ENCODE results near the gene SERPINB7. TPM values are rescaled to one million over a fixed set of nuclear protein-coding genes. Genes with fewer than 3 reads are reported as not detected.

Gene SERPINB7
- total and polyA plus RNA-seq, 2 of the 4 experiments (the other 2 are of a cell fraction): 79.9 to 100 TPM

DNA sequence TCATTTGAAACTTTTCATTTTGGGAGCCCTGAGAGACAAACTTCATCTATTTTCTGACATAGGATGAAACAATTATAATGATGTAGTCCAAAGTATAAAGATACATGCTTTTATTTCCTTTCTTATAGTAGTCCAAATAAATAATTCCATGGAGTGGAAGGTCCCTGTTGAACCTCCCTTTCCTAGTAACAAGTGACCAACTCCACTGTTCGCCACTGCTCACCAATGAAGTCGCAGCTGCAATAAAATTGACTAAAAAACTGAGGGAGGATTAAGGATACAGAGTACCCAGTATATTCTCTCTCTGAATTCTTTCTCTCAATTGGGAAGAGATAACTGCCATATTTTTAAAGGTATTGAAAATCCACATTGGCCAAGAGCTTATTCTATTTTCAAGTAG, 14.1 kb downstream of the SERPINB7 start:
- Histone ChIP-seq H4K8ac (ENCODE audit: low read depth in 2 of 2, low read length in 2 of 2) (peak overlapping the region; percentile 20 to 74; a peak in 2 of 4 replicates), H2AK9ac (replicated peaks; ENCODE audit: low read depth, low read length, poor library complexity) (no peak overlapping the region), H3K27me3 (ENCODE audit: control insufficient read depth, insufficient read depth, low read length) (no peaks in the 10 kb centered on the region), H2BK120ac (ENCODE audit: low read depth, low read length) (peak overlapping the region; percentile 89), H4K5ac (ENCODE audit: low read depth, low read length) (no peak overlapping the region), H2BK20ac (ENCODE audit: low read depth, low read length) (peak overlapping the region; percentile 89; the same call in 1 of the 2 replicates), H3K56ac (ENCODE audit: extremely low read depth, insufficient read depth, low read length) (no peak overlapping the region), H3K4me1 (ENCODE audit: control insufficient read depth, insufficient read depth, low read length) (no peaks in the 10 kb centered on the region; the same call in 1 of the 2 replicates), H4K91ac (ENCODE audit: insufficient read depth, low read depth, low read length) (peak overlapping the region; percentile 30; the same call in 1 of the 2 replicates), H3K9ac (ENCODE audit: low read depth, low read length) (no peak overlapping the region), H3K23ac (ENCODE audit: low read depth, low read length) (0 out of 2 replicates have a peak overlapping the region, but pooled peaks have one; percentile 12), H3K14ac (replicated peaks; ENCODE audit: low read depth, low read length) (peak overlapping the region; percentile 15; the same call in 1 of the 2 replicates), H3K9me3 (ENCODE audit: control insufficient read depth, insufficient read depth, low read length) (no peaks in the 10 kb centered on the region), H3K4me2 (ENCODE audit: low read depth, low read length) (no peak overlapping the region), H2BK5ac (ENCODE audit: low read depth, low read length, poor library complexity, severe bottlenecking) (peak overlapping the region; percentile 16), H3K18ac (ENCODE audit: low read depth, low read length) (no peak overlapping the region), H2BK15ac (ENCODE audit: low read depth, low read length) (peak overlapping the region; percentile 84; the same call in 1 of the 3 replicates), H3K79me1 (ENCODE audit: low read depth in 1 of 2, low read length in 2 of 2) (no peaks in the 10 kb centered on the region; a peak in 1 of 4 replicates), H3K9me1 (ENCODE audit: insufficient read depth, low read length) (peaks cover 2% of the 10 kb centered on the region; the same call in 1 of the 2 replicates), H3K4ac (ENCODE audit: low read depth, low read length) (peak overlapping the region; percentile 62; the same call in 1 of the 2 replicates), H3K27ac (ENCODE audit: insufficient read depth, low read length) (no peak overlapping the region), H4K20me1 (ENCODE audit: insufficient read depth, low read length) (no peaks in the 10 kb centered on the region), H2AK5ac (ENCODE audit: low read depth, low read length) (0 out of 2 replicates have a peak overlapping the region, but pooled peaks have one; percentile 47), H3K4me3 (ENCODE audit: insufficient read depth, low read depth, low read length) (no peak overlapping the region), H3K36me3 (ENCODE audit: control insufficient read depth, insufficient read depth, low read length) (no peaks in the 10 kb centered on the region), H2AFZ (replicated peaks; ENCODE audit: low read length, poor library complexity) (no peak overlapping the region)
- no TSS peak for BruUV-seq (replicated peaks)
- dilution Hi-C loops (cut with HindIII; ENCODE audit: low sequenced_read_pairs, unreplicated experiment) (no loop called here), in situ Hi-C loops (cut with MboI; ENCODE audit: low sequenced_read_pairs) (no loop called here), intact Hi-C loops (cut with micrococcal nuclease) (no loop called here)
- CTCF ChIA-PET: interaction anchor here (1.4 kb wide), 1 partner anchor 10 kb away, joined by 3 read pairs; no protein-coding TSS in a partner anchor
- no peak for ATAC-seq (ENCODE audit: low read depth)
- POLR2A ChIA-PET (ENCODE audit: unreplicated experiment): no interaction called here
- TF ChIP-seq RFX5 (IDR thresholded peaks at IDR 0.05; ENCODE audit: low read depth, low read length): peak; percentile 68
- TF ChIP-seq CEBPB (IDR thresholded peaks at IDR 0.05; ENCODE audit: low read depth, low read length): no peak
- no peak for DNase-seq
- no CpG with 5 or more reads among the region's 2 CpGs for WGBS, 2 experiments (ENCODE audit: extremely low coverage in 2 of 2, insufficient read length in 1 of 2)
